ENCODE measurements around the gene CLDN5. TPM values are rescaled to one million over a fixed set of nuclear protein-coding genes. Genes with fewer than 3 reads are reported as not detected.
A peak's percentile ranks its signal among the peaks of the same experiment; 100 is the strongest.

Gene CLDN5
- total and polyA plus RNA-seq, 2 of the 4 experiments (the other 2 are of a cell fraction): 0.18 to 0.21 TPM

- no peak overlapping the region for H3K4me2 ChIP-seq (ENCODE audit: low read depth, low read length)
- no peaks in the 10 kb centered on the region for H3K36me3 ChIP-seq (ENCODE audit: control insufficient read depth, insufficient read depth, low read length)
- H2BK5ac ChIP-seq (ENCODE audit: low read depth, low read length, poor library complexity, severe bottlenecking): no peak overlapping the region
- POLR2A ChIA-PET (ENCODE audit: unreplicated experiment): no interaction called here
- in situ Hi-C loops (cut with MboI; ENCODE audit: low sequenced_read_pairs) (no loop called here), dilution Hi-C loops (cut with HindIII; ENCODE audit: low sequenced_read_pairs, unreplicated experiment) (no loop called here), intact Hi-C loops (cut with micrococcal nuclease) (no loop called here)
- no peak overlapping the region for H3K14ac ChIP-seq (replicated peaks; ENCODE audit: low read depth, low read length)
- H2BK20ac ChIP-seq (ENCODE audit: low read depth, low read length): no peak overlapping the region
- H3K4me1 ChIP-seq (ENCODE audit: control insufficient read depth, insufficient read depth, low read length): no peaks in the 10 kb centered on the region
- H4K5ac ChIP-seq (ENCODE audit: low read depth, low read length): no peak overlapping the region
- H3K23ac ChIP-seq (ENCODE audit: low read depth, low read length): no peak overlapping the region
- TF ChIP-seq MAZ (IDR thresholded peaks at IDR 0.05; ENCODE audit: borderline replicate concordance, low read depth, low read length): no peak
- TF ChIP-seq BHLHE40 (IDR thresholded peaks at IDR 0.05; ENCODE audit: low read depth, low read length): no peak
- TF ChIP-seq CHD1 (IDR thresholded peaks at IDR 0.05; ENCODE audit: low read depth, low read length): no peak
- WGBS, 2 experiments (ENCODE audit: extremely low coverage in 2 of 2, insufficient read length in 1 of 2): 93% methylated on average over 10 of the region's 14 CpGs; no CpG with 5 or more reads in 1 of the 2 experiments
- DNase-seq (peak; percentile 31), ATAC-seq (ENCODE audit: low read depth) (no peak)
- no peaks in the 10 kb centered on the region for H3K9me1 ChIP-seq (ENCODE audit: insufficient read depth, low read length)
- H4K8ac ChIP-seq (ENCODE audit: low read depth in 2 of 2, low read length in 2 of 2): no peak overlapping the region
- no peak overlapping the region for H2AK5ac ChIP-seq (ENCODE audit: low read depth, low read length)
- H3K4me3 ChIP-seq (ENCODE audit: insufficient read depth, low read depth, low read length): no peak overlapping the region
- BruUV-seq (replicated peaks): no TSS peak
- H2BK120ac ChIP-seq (ENCODE audit: low read depth, low read length): no peak overlapping the region
- H2BK15ac ChIP-seq (ENCODE audit: low read depth, low read length): no peak overlapping the region
- H3K18ac ChIP-seq (ENCODE audit: low read depth, low read length): no peak overlapping the region
- no peaks in the 10 kb centered on the region; the same call in 1 of the 2 replicates for H3K9me3 ChIP-seq (ENCODE audit: control insufficient read depth, insufficient read depth, low read length)
- H3K56ac ChIP-seq (ENCODE audit: extremely low read depth, insufficient read depth, low read length): no peak overlapping the region
- CTCF ChIA-PET: no interaction called here
- H4K20me1 ChIP-seq (ENCODE audit: insufficient read depth, low read length): no peaks in the 10 kb centered on the region; the same call in 1 of the 2 replicates
- no peak overlapping the region for H2AK9ac ChIP-seq (replicated peaks; ENCODE audit: low read depth, low read length, poor library complexity)
- H3K9ac ChIP-seq (ENCODE audit: low read depth, low read length): no peak overlapping the region
- H4K91ac ChIP-seq (ENCODE audit: insufficient read depth, low read depth, low read length): no peak overlapping the region
- H3K79me1 ChIP-seq (ENCODE audit: low read depth in 1 of 2, low read length in 2 of 2): no peaks in the 10 kb centered on the region
- no peak overlapping the region for H3K27ac ChIP-seq (ENCODE audit: insufficient read depth, low read length)
- H3K4ac ChIP-seq (ENCODE audit: low read depth, low read length): no peak overlapping the region
- no peak overlapping the region for H2AFZ ChIP-seq (replicated peaks; ENCODE audit: low read length, poor library complexity)
- H3K27me3 ChIP-seq (ENCODE audit: control insufficient read depth, insufficient read depth, low read length): no peaks in the 10 kb centered on the region
Observed at GRCh38 chr22:19514831-19515565, 9.2 kb downstream of the CLDN5 start.
